ENCODE results near the gene FARS2. TPM values are rescaled to one million over a fixed set of nuclear protein-coding genes. Genes with fewer than 3 reads are reported as not detected.

Gene FARS2
- polyA plus RNA-seq, result 32.8 TPM

GRCh38 chr6:5260661-5261544 is at the start of gene FARS2, which contains the start of gene LYRM4:
FARS2 (plus strand) TSS chr6:5261513.
LYRM4 (minus strand) TSS chr6:5260950; CDS start chr6:5260733, 217 bp downstream.
- H3K27me3 Mint-ChIP-seq, result no peaks in the 10 kb centered on the region
- no peaks in the 10 kb centered on the region for H3K9me3 Mint-ChIP-seq
- H3K4me1 Mint-ChIP-seq, result peaks cover 15 to 18% (median 16%) of the 10 kb centered on the region in 3 donors
- peak within 1 kb of the TSS; percentile 94 to 100 (median 98) for H3K4me3 Mint-ChIP-seq
- peak within 1 kb of the TSS; percentile 96 to 100 (median 100) for H3K27ac Mint-ChIP-seq
- H3K36me3 Mint-ChIP-seq, result peaks cover 1% of the 10 kb centered on the region

DNA sequence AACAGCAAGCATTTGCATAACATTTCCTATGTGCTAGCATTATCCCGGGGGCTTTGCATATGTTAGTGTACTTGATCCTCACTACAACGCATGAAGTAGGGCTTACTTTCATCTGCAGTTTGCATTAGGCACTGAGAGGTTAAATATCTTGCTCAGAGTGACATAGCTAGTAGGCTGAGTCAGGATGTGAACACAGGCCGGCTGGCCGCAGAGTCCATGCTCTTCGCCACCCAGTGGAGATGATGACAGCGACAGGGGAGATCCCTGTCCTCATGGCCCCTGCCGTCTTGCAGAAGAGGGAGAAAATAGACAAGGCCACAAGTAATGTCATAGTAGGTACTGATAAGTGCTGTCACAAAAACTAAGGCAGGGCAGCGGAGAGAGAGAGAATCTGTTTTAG is 47.5 kb upstream of the FARS2 start:
- H3K27ac Mint-ChIP-seq, result no peak overlapping the region
- no peaks in the 10 kb centered on the region for H3K9me3 Mint-ChIP-seq
- H3K36me3 Mint-ChIP-seq, result peaks cover 7% of the 10 kb centered on the region
- H3K27me3 Mint-ChIP-seq, result no peaks in the 10 kb centered on the region
- H3K4me3 Mint-ChIP-seq, result no peak overlapping the region
- H3K4me1 Mint-ChIP-seq, result peaks cover 0 to 12% (median 4%) of the 10 kb centered on the region in 3 donors

DNA sequence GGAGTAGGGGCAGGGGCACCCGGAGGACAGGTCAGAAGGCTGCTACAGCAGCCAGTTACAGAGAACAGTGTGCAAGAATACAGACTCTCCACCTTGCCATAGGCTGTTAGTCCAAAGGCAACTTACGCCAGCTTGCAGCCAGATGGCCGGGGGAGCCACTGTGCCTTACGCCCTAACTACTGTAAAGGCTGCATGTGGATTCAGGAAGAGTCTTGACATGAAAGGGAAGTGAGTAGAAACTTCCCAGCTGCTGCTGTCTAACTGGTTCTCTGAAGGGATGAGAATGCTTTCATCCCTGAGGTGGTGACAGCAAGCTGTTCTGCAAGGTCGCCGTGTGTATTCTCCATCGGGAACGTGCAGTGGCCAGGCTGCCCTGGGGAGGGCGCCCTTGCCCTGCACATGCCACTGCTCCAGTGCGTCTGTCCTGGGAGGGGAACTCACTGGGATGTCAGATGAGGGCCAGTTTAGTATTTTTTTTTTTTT is 46.7 kb upstream of the FARS2 start:
- Mint-ChIP-seq H3K27ac (no peak overlapping the region), H3K9me3 (no peaks in the 10 kb centered on the region), H3K4me1 (peaks cover 0 to 12% (median 4%) of the 10 kb centered on the region in 3 donors), H3K4me3 (no peak overlapping the region), H3K36me3 (peaks cover 7% of the 10 kb centered on the region), H3K27me3 (no peaks in the 10 kb centered on the region)

- H3K27ac Mint-ChIP-seq, result no peak overlapping the region
- peaks cover 0 to 12% (median 4%) of the 10 kb centered on the region in 3 donors for H3K4me1 Mint-ChIP-seq
- peaks cover 7% of the 10 kb centered on the region for H3K36me3 Mint-ChIP-seq
- no peaks in the 10 kb centered on the region for H3K9me3 Mint-ChIP-seq
- H3K27me3 Mint-ChIP-seq, result no peaks in the 10 kb centered on the region
- no peak overlapping the region for H3K4me3 Mint-ChIP-seq
Observed at GRCh38 chr6:5215159-5215558, 46.2 kb upstream of the FARS2 start.

GRCh38 chr6:5215799-5216198 is 45.5 kb upstream of the FARS2 start:
- Mint-ChIP-seq H3K27ac (peak overlapping the region in 1 of 3 donors; percentile 23), H3K9me3 (no peaks in the 10 kb centered on the region), H3K4me3 (no peak overlapping the region), H3K4me1 (peaks cover 0 to 12% (median 4%) of the 10 kb centered on the region in 3 donors), H3K36me3 (peaks cover 7% of the 10 kb centered on the region), H3K27me3 (no peaks in the 10 kb centered on the region)

DNA sequence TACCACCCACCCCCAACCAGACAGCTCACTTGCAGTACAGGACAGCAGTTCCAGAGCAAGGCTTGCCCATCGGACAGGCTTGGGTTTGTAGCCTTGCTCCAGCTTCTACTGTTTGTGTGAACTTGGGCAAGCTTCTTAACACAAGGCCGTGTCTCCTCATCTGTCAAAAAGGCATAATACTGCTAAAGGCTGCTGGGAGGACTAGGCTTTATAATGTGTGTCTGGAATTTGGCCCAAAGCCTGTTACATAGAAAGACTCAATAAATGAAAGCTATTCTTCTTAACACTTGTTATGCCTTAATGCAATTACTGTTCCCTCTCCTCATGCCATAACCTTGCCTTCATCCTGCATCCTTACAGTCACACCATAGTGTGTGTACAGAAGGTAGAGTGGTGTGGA is 44.0 kb upstream of the FARS2 start:
- Mint-ChIP-seq H3K4me3 (no peak overlapping the region), H3K36me3 (peaks cover 10% of the 10 kb centered on the region), H3K27ac (peak overlapping the region in 2 of 3 donors; percentile 27 to 49), H3K4me1 (peaks cover 0 to 12% (median 4%) of the 10 kb centered on the region in 3 donors), H3K27me3 (no peaks in the 10 kb centered on the region), H3K9me3 (no peaks in the 10 kb centered on the region)

DNA sequence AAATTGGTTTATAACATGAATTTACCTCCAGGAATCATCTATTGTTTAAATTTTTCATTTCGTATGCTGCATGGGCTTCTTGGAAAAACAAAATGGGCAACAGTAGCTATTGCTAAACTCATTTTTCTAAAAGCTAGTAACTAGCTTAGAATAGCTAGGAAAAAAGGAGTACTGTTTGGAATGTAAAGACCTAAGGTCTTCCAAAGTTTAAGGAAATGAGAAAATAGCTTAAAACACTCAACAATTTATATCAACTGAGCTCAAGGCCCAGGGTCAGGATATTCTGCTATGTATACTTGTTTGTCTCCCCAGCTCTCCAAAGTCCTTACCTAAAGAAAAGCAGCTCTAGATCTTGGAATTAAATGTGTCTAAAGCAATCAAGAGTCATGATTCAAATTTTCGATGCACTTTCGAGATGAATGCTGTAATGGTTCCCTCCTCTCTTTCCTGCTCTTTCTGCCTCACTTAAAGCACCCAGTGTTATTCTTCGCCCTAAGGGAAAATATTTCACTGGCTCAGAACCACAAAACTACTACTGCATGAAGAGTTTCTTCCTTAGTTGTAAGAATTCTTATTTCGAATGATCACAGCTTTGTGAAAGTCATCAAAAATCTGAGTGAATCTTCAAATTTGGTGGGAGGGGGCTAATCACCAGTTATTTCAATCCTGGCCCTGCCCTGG is 42.2 kb upstream of the FARS2 start:
- peaks cover 2% of the 10 kb centered on the region for H3K36me3 Mint-ChIP-seq
- no peaks in the 10 kb centered on the region for H3K27me3 Mint-ChIP-seq
- no peak overlapping the region for H3K4me3 Mint-ChIP-seq
- peaks cover 0 to 9% (median 4%) of the 10 kb centered on the region in 3 donors for H3K4me1 Mint-ChIP-seq
- no peaks in the 10 kb centered on the region for H3K9me3 Mint-ChIP-seq
- H3K27ac Mint-ChIP-seq, result peak overlapping the region in 1 of 3 donors; percentile 61

DNA sequence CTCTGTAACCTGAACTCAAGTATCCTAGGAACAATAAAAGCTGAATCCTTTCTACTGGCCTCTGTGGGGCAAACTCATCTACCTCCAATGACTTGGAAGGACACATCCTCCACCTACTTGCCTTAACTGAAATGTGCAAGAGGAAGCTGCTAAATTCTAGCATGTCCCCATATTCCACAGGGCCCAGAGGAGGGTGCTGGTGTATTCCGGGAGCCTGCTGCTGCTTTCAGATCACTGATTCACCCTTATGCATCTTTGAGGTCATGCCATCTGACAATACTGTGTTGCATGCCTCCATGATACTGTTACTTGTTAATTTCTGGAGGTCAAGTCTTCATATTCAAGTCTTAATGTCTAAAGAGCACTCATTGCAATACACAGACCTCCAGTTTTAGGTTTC is 40.9 kb upstream of the FARS2 start:
- H3K27me3 Mint-ChIP-seq, result no peaks in the 10 kb centered on the region
- no peak overlapping the region for H3K27ac Mint-ChIP-seq
- peaks cover 2% of the 10 kb centered on the region for H3K36me3 Mint-ChIP-seq
- H3K9me3 Mint-ChIP-seq, result no peaks in the 10 kb centered on the region
- no peak overlapping the region for H3K4me3 Mint-ChIP-seq
- peaks cover 0 to 6% (median 3%) of the 10 kb centered on the region in 3 donors for H3K4me1 Mint-ChIP-seq

- Mint-ChIP-seq H3K27me3 (no peaks in the 10 kb centered on the region), H3K9me3 (no peaks in the 10 kb centered on the region), H3K36me3 (peaks cover 8% of the 10 kb centered on the region), H3K4me3 (no peak overlapping the region), H3K4me1 (no peaks in the 10 kb centered on the region), H3K27ac (no peak overlapping the region)
Observed at GRCh38 chr6:5223309-5223708, 38.0 kb upstream of the FARS2 start.

DNA sequence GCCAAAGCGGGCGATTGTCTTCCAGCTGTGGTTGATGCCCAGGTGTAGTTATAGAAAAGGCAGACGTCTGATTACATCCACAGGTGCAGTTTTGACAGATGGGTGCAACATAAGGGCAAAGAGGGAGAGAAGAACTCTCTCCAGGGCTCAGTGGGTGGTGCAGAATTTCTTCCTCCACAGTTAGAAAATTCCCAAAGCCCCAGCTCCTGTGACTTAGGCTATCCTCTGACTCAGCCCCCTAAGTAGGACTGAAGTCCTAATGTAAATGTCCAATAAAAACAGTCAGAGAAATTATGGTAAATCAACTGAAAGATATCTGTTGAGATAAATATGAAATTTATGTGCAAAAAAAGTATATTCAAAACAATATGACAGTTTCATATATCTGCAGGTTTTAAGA is 32.0 kb upstream of the FARS2 start:
- Mint-ChIP-seq H3K27ac (no peak overlapping the region), H3K9me3 (no peaks in the 10 kb centered on the region), H3K27me3 (no peaks in the 10 kb centered on the region), H3K4me3 (no peak overlapping the region), H3K36me3 (peaks cover 9% of the 10 kb centered on the region), H3K4me1 (peaks cover 0 to 2% (median 0%) of the 10 kb centered on the region in 3 donors)

DNA sequence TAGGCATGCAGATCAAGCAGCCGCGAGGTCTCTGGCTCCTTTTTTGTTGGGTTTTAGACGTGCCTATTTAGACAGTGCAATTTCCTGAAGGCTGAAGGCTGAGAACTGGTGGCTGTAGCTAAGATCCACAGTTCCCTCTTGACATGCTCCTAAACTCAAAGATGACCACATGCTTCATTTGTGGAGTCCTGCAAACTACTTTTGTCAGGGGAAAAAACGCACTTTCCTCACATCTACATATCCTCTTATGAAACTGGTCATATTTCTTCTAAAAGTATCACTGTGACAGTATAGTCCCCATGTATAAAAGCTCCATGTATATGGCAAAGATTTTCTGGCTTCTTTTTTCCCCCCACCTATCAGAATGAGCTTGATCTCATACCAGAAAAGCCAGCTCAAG is 31.2 kb upstream of the FARS2 start:
- no peak overlapping the region for H3K27ac Mint-ChIP-seq
- peaks cover 0 to 4% (median 2%) of the 10 kb centered on the region in 3 donors for H3K4me1 Mint-ChIP-seq
- H3K36me3 Mint-ChIP-seq, result peaks cover 9% of the 10 kb centered on the region
- no peaks in the 10 kb centered on the region for H3K27me3 Mint-ChIP-seq
- H3K4me3 Mint-ChIP-seq, result no peak overlapping the region
- no peaks in the 10 kb centered on the region for H3K9me3 Mint-ChIP-seq

DNA sequence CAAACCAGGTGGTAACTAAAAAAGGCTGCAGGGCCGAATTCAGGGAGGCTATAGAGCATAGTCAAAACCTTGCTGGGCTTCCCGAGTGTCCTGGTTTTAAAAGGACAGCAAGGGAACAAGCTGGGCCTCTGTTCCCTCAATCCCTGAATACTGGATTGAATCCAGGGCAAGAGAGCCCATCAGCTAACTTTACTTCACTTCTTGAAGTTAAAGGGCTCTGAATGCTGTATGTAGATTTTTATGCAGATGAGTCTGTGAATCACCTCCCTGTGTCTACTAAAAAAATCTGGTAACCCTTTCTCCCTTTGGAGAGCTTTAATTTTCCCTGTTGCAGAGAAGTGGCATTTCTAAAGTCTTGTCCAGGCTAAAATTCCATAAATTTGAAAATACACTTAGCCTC is 30.0 kb upstream of the FARS2 start:
- Mint-ChIP-seq H3K36me3 (peaks cover 9% of the 10 kb centered on the region), H3K4me3 (no peak overlapping the region), H3K27me3 (no peaks in the 10 kb centered on the region), H3K27ac (no peak overlapping the region), H3K9me3 (no peaks in the 10 kb centered on the region), H3K4me1 (peaks cover 0 to 4% (median 2%) of the 10 kb centered on the region in 3 donors)

- peaks cover 0 to 5% (median 4%) of the 10 kb centered on the region in 3 donors for H3K4me1 Mint-ChIP-seq
Observed at GRCh38 chr6:5234874-5235273, 26.4 kb upstream of the FARS2 start.

GRCh38 chr6:5235830-5236229 is 25.5 kb upstream of the FARS2 start:
- no peak overlapping the region for H3K27ac Mint-ChIP-seq
- H3K4me1 Mint-ChIP-seq, result peaks cover 0 to 5% (median 4%) of the 10 kb centered on the region in 3 donors
- no peak overlapping the region for H3K4me3 Mint-ChIP-seq
- H3K9me3 Mint-ChIP-seq, result no peaks in the 10 kb centered on the region
- H3K27me3 Mint-ChIP-seq, result no peaks in the 10 kb centered on the region
- peaks cover 6% of the 10 kb centered on the region for H3K36me3 Mint-ChIP-seq

More at GRCh38 chr6:5234874-5235273, 26.4 kb upstream of the FARS2 start:
- H3K9me3 Mint-ChIP-seq, result no peaks in the 10 kb centered on the region
- no peak overlapping the region for H3K27ac Mint-ChIP-seq
- peaks cover 6% of the 10 kb centered on the region for H3K36me3 Mint-ChIP-seq
- peak overlapping the region in 1 of 4 donors; percentile 65 for H3K4me3 Mint-ChIP-seq
- H3K27me3 Mint-ChIP-seq, result no peaks in the 10 kb centered on the region

DNA sequence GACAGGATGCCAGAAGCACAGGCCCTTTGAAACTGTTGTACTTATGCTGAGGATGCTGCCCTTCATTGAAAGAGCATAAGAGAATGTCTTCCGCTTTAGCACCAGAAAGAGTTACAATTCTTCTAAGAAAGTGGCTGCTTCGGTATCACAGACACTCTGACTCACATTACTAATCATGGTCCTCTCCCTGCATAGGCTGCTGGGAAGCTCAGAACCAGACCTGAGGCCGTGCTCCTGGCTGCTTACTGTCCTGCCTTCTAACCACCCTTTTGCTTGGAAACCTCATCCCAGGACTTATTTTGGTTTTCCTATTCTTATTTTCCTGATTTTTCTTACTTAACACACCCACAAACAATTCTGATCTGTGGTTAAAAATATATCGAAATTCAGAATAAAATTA is 23.5 kb upstream of the FARS2 start:
- H3K27me3 Mint-ChIP-seq, result no peaks in the 10 kb centered on the region
- peaks cover 11% of the 10 kb centered on the region for H3K36me3 Mint-ChIP-seq
- H3K27ac Mint-ChIP-seq, result no peak overlapping the region
- peaks cover 0 to 5% (median 4%) of the 10 kb centered on the region in 3 donors for H3K4me1 Mint-ChIP-seq
- no peaks in the 10 kb centered on the region for H3K9me3 Mint-ChIP-seq
- no peak overlapping the region for H3K4me3 Mint-ChIP-seq
